Stimulated activated CD4-positive, alpha-beta T cell treated with anti-CD3 and anti-CD28 coated beads, Interleukin-2, amount 100 ng/mL, for 24 hours (primary cell): Measurements from ENCODE around the gene CECR2.
"Not testable (repeated sequence)": the region's sequence is repeated elsewhere in the genome, so short reads cannot be mapped to it uniquely, and the experiment has no call there.

Experiments used
- DNase-seq, 2 donors: peaks; one replicate each; pipeline ENCODE4 v3.0.0-alpha.2; 2020

The CECR2 gene

GRCh38 chr22:17523925-17524324 is 154.7 kb downstream of the CECR2 start:
- no peak for DNase-seq

GRCh38 chr22:17536269-17536668 is 167.0 kb downstream of the CECR2 start:
- DNase-seq: no peak

GRCh38 chr22:17537155-17537554 is 167.9 kb downstream of the CECR2 start:
- no peak for DNase-seq

DNA sequence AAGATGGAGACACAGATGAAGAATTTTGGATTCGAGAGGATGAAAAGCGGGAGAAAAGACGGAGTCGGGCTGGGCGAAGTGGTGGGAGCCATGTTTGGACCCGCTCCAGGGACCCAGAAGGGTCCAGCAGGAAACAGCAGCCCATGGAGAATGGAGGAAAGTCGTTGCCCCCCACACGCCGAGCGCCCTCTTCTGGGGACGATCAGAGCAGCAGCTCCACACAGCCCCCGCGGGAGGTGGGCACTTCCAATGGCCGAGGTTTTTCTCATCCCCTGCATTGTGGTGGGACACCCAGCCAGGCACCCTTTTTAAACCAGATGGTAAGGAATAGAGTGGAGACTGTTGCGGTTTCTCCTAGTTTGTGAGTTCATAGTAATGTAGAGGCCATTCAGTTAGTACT is 171.2 kb downstream of the CECR2 start:
- no peak for DNase-seq

DNA sequence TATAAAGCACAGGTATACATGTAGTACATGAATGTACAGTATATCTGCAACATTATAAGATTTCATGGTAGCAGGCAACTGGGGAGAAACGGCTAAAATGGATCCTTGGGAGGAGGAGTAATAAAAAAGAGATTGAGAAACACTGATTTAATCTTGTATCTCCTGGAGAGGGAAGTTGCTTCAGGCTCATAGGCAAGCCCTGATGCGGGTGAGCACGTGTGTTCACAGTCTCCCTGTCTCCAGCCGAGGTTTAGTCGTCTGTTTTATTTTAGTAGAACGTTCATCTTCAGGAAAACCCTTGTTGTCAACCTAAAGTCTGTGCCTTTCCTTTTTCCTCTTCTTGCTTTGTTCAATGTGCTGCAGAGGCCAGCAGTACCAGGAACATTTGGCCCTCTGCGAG is 172.2 kb downstream of the CECR2 start:
- DNase-seq: no peak

GRCh38 chr22:17542452-17542851 is 173.2 kb downstream of the CECR2 start:
- no peak for DNase-seq

- DNase-seq: no peak
Observed at GRCh38 chr22:17548010-17548755, 178.9 kb downstream of the CECR2 start.

DNA sequence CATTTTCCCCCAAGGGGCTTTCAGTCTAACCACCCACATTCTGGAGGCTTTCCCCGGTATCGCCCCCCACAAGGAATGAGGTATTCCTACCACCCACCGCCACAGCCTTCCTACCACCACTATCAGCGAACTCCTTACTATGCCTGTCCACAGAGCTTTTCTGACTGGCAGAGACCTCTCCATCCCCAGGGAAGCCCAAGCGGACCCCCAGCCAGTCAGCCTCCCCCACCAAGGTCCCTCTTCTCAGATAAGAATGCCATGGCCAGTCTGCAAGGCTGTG is 179.4 kb downstream of the CECR2 start:
- DNase-seq: no peak

DNA sequence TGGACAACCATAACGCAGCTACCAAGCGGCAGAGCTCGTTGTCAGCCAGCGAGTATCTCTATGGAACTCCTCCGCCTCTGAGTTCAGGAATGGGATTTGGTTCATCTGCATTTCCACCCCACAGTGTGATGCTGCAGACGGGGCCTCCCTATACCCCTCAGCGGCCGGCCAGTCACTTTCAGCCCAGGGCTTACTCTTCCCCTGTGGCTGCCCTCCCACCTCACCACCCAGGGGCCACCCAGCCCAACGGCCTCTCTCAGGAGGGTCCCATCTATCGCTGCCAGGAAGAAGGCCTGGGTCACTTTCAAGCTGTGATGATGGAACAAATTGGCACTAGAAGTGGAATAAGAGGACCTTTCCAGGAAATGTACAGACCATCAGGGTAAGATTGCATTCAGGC is 179.9 kb downstream of the CECR2 start:
- DNase-seq: no peak

DNA sequence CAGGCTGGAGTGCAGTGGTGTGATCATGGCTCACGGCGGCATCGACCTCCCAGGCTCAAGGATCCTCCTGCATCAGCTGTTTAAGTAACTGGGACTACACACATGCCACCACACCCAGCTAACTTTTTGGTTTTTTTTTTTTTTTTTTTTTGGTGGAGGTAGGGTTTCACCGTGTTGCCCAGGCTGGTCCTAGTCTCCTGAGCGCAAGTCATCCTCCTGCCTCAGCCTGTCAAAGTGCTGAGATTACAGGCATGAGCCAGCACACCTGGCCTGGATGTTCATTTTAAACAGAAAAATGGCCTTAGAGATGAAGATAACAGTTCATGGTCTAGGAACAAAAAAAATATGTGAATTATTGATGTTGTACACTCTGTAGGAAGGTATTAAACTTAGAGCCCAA is 180.4 kb downstream of the CECR2 start:
- no peak for DNase-seq

- no peak for DNase-seq
Observed at GRCh38 chr22:17552737-17553136, 183.5 kb downstream of the CECR2 start.

DNA sequence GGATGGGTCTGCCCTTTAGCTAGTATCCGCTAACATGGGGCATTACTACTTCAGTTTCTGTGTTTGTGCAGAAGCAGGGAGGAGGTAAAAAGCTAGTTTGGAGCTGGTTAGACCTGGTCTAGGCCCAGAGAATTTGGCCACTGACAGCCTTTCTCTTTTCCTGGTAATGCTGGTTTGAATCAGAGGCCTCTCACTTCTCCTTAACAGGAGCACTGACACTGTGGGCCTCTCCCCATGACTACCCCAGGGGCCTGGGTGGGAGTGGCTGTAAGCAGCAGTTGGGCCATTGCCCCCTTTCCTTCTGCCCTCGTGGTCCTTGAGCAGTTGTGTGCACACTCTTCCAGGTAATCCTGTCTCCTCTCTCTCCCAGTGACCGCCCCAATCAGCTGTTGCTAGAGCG is 185.6 kb downstream of the CECR2 start:
- DNase-seq: no peak

- DNase-seq: no peak
Observed at GRCh38 chr22:17559188-17559587, 189.9 kb downstream of the CECR2 start.

GRCh38 chr22:17562906-17563870 is 193.9 kb downstream of the CECR2 start, which contains the start of gene SLC25A18:
TSS of gene SLC25A18 (plus strand) at chr22:17563498. CDS start at chr22:17579945, 16,447 bp downstream.
- no peak for DNase-seq

DNA sequence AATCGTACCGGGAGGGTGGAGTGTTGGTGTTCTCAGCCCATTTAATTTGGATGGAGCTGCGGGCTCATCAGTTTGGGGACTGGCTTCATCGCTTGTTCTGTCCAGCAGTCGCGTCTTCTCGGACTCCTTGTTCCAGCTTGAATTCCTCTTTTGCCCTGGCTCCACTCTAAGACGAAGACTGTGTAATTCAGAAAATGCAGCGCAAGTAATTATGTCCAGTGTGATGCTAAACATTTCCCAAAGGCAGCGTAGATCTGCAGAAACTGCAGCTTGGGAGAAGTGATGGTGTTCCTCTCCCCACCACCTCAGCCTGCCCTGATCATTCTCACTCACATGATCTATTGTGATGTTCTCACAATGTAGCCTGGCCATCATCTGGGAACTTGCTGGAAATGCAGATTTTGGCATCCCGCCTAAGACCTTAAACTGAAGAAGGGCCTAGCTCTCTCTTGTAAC is 194.7 kb downstream of the CECR2 start:
- no peak for DNase-seq

DNA sequence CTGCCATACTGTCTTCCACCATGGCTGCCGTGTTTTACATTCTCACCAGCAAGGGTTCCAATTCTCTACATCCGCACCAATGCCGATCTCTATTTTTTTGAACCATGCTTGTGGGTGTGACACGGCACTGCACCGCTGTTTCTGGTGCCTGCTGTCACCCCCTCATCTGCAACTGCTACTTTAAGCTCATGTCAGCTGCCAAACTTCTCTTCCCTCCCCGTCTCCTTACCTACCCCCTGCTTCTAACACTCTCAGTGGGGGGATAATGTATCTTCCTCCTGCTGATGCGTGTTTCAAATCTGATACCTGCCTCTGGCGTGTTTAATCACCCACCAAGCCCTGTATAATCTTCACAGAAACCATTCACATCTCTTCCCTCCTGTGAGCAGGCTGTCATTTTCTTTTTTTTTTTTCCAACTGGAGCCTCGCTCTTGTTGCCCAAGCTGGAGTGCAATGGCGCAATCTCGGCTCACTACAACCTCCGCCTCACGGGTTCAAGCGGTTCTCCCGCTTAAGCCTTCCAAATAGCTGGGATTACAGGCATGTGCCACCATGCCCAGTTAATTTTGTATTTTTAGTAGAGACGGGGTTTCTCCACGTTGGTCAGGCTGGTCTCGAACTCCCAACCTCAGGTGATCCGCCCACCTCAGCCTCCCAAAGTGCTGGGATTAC is 196.9 kb downstream of the CECR2 start:
- not testable (repeated sequence) for DNase-seq

DNA sequence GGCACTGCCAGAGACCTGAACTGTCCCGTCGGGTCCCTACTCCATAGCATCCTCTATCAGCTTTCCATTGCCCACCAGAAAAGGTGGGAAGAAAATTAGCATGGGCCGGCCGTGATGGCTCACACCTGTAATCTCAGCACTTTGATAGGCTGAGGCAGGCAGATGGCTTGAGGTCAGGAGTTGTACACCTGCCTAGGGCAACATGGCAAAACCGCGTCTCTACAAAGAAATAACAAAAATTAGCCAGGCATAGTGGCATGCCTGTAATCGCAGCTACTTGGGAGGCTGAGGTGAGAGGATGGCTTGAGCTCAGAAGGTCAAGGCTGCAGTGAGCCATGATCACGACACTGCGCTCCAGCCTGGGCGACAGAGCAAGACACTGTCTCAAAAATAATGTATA is 197.5 kb downstream of the CECR2 start:
- no peak for DNase-seq

DNA sequence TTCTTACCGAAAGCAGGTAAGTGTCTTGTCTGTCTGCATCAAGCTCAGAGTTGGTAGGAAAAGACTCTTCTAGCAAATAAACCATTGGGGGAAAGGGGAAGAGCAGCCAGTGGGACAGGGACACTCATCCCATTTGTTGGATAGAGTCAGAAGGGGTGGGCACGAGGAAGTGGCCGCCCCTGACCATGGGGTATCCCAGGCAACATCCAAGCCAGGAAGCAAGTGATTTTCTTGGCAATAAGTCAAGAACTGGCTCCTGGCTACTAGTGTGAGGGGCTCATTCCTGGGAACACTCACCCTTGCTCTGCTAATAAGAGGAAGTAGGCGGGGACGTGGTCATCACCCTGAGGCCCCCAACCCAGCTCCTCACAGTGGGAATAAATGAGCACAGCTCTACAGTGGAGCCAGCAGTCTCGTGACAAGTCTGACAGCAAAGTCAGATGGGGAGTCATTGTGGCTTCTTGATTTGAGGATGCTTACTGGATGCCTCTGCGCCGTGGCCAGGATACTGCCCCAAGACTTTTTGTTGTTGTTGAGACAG is 200.8 kb downstream of the CECR2 start:
- no peak for DNase-seq

- no peak for DNase-seq
Observed at GRCh38 chr22:17570851-17571631, 201.8 kb downstream of the CECR2 start.

DNA sequence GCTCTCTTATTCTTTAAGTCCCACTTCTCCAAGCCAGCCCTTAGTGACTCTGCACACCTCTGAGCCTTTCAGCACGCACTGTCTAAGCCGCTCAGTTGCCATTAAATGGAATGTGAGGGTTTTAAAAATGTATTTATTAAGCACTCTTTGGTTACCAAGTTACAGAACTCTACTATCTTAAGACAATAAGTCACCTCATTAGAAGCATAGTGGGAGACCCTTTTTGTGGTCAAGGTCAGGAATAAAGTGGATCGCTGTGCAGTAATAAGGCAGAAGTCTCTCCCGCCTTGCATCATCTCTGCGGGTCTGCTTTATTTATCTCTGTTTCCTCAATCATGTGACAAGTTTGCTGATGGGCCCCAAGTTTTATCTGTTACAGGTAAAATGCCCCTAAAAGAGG is 205.9 kb downstream of the CECR2 start:
- no peak for DNase-seq

- DNase-seq: no peak
Observed at GRCh38 chr22:17575681-17576080, 206.4 kb downstream of the CECR2 start.

DNA sequence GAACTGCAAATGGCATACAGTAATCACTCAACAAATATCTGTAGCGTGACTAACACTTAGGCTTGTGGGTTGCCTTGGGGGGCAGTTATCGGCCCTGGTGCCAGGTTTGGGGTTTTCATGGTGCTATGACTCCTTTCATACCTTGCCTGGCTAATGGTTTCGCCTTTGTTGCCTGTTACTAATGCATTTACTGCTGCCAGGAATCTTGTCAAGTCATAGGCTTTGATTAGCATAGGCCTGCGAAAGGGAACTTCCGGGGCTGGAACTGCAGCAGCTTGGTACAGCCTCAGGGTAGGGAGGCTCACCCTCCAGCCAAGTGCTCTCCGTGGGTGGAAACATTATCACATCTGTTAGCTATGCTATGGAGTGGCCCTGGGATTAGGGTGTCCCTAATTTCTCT is 207.2 kb downstream of the CECR2 start:
- no peak for DNase-seq
